Activated effector memory CD4-positive, alpha-beta T cell treated with Interleukin-2 at 50 U/mL for 16 hours (primary cell): ENCODE data around the gene ANAPC5.
"Not testable (repeated sequence)": the region's sequence is repeated elsewhere in the genome, so short reads cannot be mapped to it uniquely, and the experiment has no call there.

Source experiments
- DNase-seq: peaks from one replicate; pipeline ENCODE4 v3.0.0-alpha.2; 2020

ANAPC5 gene

GRCh38 chr12:121365416-121366062 is 13.3 kb upstream of the ANAPC5 start:
- no peak for DNase-seq

- no peak for DNase-seq
Measured at GRCh38 chr12:121364683-121365121, 12.5 kb upstream of the ANAPC5 start.

- DNase-seq: no peak
Measured at GRCh38 chr12:121358073-121358472, 5.9 kb upstream of the ANAPC5 start.

DNA sequence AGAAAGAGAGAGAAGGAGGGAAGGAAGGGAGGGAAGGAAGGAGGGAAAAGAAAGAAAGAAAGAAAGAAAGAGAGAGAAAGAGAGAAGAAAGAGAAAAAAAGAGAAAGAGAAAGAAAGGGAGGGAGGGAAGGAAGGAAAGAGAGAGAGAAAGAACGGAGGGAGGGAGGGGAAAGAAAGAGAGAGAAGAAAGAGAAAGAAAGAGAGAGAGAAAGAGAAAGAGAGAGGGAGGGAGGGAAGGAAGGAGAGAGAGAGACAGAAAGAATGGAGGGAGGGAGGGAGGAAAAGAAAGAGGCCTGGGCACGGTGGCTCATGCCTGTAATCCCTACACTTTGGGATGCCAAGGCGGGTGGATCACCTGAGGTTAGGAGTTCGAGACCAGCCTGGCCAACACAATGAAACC is 5.1 kb upstream of the ANAPC5 start:
- no peak for DNase-seq

GRCh38 chr12:121356657-121357056 is 4.4 kb upstream of the ANAPC5 start:
- no peak for DNase-seq

DNA sequence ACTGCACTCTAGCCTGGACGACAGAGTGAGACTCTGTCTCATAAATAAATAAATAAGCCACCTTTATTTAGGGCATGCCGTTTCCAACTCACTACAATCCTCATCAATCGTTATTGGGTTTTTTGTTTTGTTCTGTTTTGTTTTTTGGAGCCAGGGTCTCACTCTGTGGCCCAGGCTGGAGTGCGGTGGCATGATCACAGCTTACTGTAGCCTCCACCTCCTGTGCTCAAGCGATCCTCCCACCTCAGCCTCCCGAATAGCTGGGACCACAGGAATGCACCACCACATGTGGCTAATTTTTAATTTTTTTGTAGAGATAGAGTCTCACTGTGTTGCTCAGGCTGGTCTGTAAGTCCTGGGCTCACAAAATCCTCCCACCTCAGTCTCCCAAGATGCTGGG is 3.6 kb upstream of the ANAPC5 start:
- DNase-seq: no peak

- no peak for DNase-seq
Measured at GRCh38 chr12:121352682-121353018, 439 bp upstream of the ANAPC5 start.

- no peak for DNase-seq
Measured at GRCh38 chr12:121346747-121347146, 5.5 kb downstream of the ANAPC5 start.

- no peak for DNase-seq
Measured at GRCh38 chr12:121345151-121345815, 6.9 kb downstream of the ANAPC5 start.

GRCh38 chr12:121344506-121344905 is 7.7 kb downstream of the ANAPC5 start:
- DNase-seq: no peak

DNA sequence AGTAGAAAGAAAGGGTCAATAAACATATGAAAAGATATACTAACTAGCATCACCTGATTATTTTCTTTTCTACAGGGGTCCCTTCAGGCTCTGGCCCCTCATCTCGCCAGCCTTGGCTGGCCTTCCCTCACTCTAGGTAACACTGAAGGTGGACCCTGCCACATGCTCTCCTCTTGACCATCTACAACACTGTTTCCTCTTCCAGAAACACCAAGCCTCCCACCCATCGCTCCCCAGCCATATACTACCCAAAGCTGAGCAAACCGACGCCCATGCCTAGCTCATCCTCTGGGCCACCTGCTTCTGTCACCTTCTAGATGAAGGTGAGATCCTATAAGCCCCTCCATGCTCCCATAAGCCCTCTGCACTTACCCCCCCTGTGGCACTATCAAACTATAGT is 14.8 kb downstream of the ANAPC5 start:
- DNase-seq: no peak

GRCh38 chr12:121334513-121335343 is 17.5 kb downstream of the ANAPC5 start:
- no peak for DNase-seq

- DNase-seq: no peak
Measured at GRCh38 chr12:121333747-121334146, 18.5 kb downstream of the ANAPC5 start.

GRCh38 chr12:121331248-121331647 is 21.0 kb downstream of the ANAPC5 start:
- no peak for DNase-seq

DNA sequence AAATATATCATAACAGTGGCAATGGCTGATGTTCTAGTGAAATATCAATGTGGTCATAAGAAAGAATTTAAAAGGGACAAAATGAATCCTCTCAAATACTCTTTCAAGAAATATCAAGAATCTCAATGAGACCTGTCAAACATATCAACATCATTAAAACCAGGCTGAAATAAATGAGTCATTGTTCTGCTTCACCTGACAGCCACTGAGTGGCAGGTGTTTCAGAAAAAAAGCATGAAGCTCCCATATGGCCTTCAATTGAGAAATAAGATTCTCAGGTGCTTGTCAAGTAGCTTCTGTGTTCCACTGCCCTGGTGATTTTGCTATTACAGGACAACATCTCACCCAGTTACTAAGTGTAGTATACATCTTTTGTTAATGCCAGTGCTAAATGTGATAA is 21.5 kb downstream of the ANAPC5 start:
- DNase-seq: no peak

DNA sequence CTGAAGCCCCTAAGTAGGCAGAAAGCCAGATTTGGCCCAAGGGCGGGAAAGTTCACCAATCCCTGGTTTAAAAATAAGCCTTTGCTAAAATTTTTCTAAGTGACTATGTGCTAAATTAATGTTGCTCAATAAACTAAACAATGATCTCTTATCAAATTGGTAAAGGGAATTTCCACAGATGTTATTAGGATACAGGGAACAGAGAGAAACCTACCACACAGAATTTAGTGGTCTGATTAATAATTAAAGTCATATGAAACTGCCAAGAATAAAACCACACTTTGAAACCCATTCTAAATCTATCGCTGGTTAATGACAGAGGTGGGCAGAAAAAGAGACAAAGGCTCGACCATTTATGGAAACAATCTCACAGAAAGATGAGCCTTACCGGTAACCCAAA is 22.0 kb downstream of the ANAPC5 start:
- no peak for DNase-seq

GRCh38 chr12:121328620-121329019 is 23.6 kb downstream of the ANAPC5 start:
- DNase-seq: no peak

DNA sequence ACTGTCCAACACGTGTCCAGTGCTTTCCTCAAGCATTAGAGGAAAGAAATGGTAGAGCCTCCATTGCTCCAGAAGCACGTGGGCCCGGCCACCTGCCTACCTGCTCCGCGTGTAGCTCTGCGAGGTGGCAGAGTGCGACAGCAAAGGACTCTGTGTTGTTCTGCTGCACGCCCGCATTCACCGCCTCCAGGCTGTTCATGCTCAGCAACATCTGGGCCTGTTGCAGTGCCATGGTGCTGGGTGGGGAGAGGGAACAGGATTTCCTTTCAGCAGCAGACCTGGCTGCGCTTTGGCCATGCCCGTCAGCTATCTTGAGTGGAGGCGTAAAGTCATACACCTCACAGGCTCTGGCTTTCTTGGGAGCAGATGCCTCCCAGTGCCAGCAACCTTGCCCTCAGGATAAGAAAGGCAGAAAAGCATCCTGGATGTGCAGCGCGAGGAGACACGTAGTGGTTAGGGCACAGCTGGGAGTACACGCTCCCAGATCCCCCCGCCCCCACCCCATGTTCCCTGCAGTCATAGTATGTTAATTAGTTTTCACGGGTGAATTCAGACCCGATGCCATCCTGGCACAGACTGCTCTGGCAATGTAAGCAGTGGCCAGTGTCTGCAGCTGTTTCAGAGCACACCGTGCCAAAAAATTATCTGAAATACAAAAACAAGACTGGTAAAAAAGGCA is 25.1 kb downstream of the ANAPC5 start:
- no peak for DNase-seq

DNA sequence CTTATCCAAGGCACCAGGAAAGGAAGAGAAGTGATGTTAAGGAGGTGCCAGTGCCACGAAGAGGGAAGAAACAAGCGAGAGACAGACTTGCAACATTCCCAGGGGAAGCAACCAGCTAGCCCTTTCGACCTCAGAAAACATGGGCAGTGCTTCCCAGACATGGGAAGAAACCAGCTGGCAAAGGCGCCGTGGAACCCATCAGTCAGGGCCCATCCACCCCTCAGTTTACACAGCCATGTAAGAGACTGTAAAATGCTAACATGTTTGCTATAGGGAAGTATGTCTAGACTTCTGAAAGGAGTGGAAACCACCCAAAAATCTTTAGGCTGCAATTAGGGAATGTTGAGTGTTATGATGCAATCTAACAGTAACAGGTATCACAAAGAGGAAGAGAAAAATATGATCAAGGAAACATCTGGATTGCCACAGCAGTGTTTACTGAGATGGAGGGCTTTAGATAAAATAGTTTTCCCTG is 26.3 kb downstream of the ANAPC5 start:
- no peak for DNase-seq

DNA sequence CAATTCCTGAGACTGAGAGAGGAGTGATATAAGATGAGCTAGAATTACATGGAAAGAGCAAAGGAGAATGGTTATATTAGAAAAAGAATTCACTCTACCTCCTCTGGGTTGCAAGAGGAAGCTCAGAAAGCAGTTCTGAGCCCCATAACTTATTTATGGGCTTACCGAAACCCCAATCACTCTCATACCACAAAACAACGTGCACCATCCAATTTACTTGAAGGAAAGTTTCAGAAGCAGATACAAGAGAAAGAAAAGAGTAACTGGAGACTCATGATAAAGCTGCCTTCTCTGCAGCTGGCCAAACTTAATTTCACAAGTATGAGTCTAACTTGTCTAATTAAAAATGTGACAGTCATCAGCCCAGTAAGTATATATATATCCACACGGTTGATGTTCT is 28.3 kb downstream of the ANAPC5 start:
- DNase-seq: no peak

- no peak for DNase-seq
Measured at GRCh38 chr12:121318121-121318520, 34.1 kb downstream of the ANAPC5 start.

GRCh38 chr12:121314431-121314830 is 37.8 kb downstream of the ANAPC5 start:
- DNase-seq: no peak

DNA sequence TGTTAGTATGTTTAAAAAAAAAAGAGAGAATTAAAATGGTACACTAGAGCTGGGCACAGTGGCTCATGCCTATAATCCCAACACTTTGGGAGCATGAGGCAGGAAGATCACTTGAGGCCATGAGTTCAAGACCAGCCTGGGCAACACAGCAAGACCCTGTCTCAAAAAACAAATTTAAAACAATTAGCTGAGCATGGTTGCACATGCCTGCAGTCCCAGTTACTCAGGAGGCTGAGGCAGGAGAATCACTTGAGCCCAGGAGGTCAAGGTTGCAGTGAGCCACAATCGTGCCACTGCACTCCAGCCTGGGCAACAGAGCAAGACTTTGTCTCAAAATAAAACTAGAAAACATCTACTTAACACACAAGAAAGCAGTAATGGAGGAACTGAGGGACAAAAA is 42.0 kb downstream of the ANAPC5 start:
- DNase-seq: not testable (repeated sequence)
